ENCODE data around the gene PPP2R5D. TPM values are rescaled to one million over a fixed set of nuclear protein-coding genes. Genes with fewer than 3 reads are reported as not detected.

PPP2R5D gene
- total RNA-seq, 1 experiment from 2014 or later: 94.2 TPM

DNA sequence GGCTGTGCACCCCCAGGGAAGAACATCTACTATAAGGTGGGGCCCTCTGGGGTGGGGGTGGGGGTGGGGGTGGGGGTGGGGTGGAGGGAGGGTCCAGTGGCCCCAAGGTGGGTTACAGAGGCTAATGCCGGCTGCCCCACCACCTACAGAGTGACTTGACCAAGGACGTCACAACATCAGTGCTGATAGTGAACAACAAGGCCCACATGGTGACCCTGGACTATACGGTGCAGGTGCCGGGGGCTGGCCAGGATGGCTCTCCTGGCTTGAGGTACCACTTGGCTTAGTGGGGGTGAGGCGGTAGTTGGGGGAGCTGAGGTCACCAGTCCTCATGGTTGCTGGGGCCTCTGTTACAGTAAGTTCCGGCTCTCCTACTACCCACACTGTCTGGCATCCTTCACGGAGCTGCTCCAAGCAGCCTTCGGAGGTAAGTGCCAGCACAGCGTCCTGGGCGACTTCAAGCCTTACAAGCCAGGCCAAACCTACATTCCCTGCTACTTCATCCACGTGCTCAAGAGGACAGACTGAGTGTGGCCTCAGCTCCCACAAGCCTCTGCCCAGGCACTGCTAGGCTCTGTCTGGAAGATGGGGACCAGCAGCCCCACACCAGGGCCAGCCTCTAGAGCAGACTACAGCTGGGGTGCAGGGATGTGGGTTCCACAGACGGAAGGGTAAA is 21.1 kb upstream of the PPP2R5D start:
- DNase-seq (ENCODE audit: low read depth): no peak

- DNase-seq (ENCODE audit: low read depth): peak; percentile 58
These were observed 20.3 kb upstream of the PPP2R5D start for GRCh38 chr6:42963855-42964605.

- no peak for DNase-seq (ENCODE audit: low read depth)
These were observed 17.8 kb upstream of the PPP2R5D start for GRCh38 chr6:42966571-42966970.

DNA sequence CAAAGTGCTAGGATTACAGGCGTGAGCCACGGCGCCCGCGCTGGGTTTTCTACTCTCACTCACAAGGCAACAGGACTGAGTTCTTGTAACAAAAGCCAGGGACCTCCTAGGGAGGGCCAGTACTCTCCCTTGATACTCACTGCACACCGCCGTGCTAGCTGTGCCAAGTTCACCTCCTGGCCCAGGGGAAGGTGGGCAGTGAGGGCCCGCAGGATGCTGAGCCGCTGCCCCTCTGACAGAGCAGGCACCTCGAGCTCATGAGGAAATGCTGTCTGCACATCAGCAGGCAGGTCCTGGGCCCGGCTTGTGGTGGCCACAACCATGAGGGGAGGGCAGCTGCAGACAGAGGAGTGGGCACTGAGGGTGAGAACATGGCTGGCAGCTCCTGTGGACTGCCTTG is 17.1 kb upstream of the PPP2R5D start:
- no peak for DNase-seq (ENCODE audit: low read depth)

DNA sequence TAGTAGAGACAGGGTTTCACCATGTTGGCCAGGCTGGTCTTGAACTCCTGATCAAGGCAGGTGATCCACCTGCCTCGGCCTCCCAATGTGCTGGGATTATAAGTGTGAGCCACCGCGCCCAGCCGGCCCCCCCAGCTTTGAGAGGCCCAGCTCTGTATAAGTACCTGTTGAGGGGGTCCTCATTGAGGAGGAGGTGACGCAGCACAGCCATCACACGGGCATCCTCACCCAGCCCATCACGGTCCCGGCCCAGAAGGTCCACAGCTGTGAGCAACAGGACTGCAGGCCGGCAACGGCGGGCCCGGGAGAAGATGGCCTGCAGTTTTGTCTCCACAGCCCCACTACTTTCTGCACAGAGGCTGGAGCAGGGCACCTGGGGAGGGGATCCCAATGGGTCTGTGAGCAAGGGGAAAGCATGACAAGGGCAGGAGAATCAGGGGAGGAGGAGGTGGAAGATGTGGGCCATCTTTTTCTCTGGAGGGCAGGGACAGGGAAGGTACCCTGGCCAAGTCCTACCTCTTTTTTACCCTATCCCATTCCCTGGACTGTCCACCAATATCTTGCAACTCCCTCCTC is 16.2 kb upstream of the PPP2R5D start:
- no peak for DNase-seq (ENCODE audit: low read depth)

GRCh38 chr6:42968783-42969182 is 15.6 kb upstream of the PPP2R5D start:
- no peak for DNase-seq (ENCODE audit: low read depth)

DNA sequence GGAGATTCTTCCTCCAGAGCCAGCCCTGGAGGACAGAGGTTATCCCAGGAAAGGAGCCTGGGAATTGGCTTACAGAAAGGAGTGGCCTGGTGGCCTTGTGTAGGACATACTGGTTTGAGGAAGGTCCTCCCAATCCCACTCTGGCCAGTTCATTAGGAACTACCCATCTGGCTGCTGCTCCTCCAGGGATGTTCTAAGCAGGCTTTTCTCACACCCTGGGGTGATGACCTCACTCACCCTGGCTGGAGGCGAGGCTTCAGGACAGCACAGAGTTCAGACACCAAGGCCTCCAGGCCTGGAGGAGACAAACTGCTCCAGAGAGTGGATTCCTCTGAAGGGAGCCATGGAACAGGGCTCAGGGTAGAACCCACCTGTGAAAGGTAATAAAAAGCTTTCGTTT is 14.9 kb upstream of the PPP2R5D start:
- no peak for DNase-seq (ENCODE audit: low read depth)

DNA sequence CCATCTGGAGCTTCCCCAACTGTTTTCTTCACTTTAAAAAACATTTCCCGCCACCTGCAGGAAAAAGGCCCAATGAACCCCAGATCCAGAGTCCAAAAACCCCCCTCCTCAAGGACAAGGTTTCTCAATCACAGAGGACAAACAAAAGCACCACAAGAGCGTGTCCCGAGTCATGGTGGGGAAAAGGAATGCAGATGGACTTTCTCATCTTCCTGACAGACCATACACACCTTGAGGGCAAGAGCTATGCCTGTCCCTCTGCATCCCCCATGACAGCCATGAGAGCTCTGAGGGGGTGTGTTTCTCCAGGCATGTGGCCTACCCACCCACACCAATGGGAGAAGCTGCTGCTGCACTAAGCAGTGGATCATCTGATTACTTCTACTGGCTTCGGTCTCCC is 14.4 kb upstream of the PPP2R5D start:
- DNase-seq (ENCODE audit: low read depth): no peak

DNA sequence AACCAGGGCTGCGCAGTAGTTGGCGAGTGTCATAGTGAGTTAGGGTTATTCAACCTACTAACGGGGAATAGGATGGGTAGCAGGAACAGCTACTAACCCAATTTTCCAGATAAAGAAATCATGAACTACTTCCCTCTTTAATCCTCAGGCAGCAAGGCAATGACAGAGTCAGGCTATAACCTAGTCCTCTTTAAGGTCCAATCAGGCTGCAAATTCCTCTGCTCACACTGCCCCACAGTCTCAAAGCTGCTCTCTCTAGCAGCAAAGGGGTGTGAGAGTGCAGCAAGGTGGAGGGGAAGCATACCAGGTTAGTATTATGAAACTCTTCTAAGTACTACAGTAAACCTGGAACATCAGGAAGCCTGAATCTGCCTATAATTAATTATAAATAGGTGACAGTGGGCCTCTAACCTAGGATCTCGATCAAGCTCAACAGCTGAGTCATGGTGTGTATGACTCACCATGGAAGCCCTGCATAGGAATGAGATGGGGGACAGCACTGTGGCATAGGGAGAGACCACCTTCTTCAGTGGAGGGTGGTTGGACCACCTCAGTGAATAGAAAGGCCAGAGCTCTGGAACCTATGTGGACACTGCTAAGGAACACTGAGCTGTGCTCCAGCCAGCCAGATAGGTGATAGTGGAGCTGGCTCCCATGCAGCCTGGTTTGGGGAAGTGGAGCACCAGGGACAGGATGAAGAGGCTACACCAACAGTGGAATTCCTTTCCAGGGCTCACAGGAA is 13.3 kb upstream of the PPP2R5D start:
- peak; percentile 63 for DNase-seq (ENCODE audit: low read depth)

- no peak for DNase-seq (ENCODE audit: low read depth)
These were observed 12.5 kb upstream of the PPP2R5D start for GRCh38 chr6:42971746-42972327.

- no peak for DNase-seq (ENCODE audit: low read depth)
These were observed 10.4 kb upstream of the PPP2R5D start for GRCh38 chr6:42973926-42974325.

GRCh38 chr6:42974919-42975505 is 9.4 kb upstream of the PPP2R5D start:
- DNase-seq (ENCODE audit: low read depth): no peak

GRCh38 chr6:42978487-42978838 is 5.9 kb upstream of the PPP2R5D start:
- peak; percentile 52 for DNase-seq (ENCODE audit: low read depth)

DNA sequence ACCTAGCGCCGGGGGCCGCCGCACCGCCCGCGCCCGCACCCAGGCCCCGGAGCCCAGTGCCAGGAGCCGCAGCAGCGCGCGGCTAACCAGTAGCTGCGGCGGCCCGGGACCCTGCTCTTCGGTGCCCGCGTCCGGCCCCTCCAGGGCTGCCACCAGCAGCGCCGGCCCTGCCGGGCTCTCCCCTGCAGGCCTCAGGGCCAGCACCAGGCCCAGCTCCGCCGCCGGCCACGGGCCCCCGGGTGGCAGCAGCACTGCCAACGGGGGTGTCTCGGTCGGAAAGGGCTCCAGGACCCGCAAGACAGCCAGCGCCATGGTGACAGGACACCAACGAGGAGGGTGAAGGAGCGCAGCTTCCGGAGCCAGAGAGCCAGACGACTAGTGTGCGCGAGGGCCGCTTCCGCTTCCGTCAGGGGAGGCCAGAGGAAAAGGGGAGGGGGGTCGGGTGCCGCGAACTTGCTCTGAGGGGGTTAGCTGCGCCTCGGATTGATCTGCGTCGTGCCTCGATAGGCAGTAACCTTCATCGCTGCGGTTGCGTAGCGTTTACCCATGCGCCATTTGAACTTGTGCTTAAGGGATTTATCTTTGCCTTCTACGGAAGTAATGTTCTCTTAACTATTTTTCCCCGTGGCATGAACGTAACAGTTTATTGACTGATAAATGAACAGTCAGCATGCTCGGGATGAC is 5.4 kb upstream of the PPP2R5D start, which contains the start of gene PEX6:
PEX6 (minus strand) TSS at position 343 of the 684 bp plus-strand sequence; CDS start at position 312, 31 bp downstream.
- DNase-seq (ENCODE audit: low read depth): peak; percentile 90

DNA sequence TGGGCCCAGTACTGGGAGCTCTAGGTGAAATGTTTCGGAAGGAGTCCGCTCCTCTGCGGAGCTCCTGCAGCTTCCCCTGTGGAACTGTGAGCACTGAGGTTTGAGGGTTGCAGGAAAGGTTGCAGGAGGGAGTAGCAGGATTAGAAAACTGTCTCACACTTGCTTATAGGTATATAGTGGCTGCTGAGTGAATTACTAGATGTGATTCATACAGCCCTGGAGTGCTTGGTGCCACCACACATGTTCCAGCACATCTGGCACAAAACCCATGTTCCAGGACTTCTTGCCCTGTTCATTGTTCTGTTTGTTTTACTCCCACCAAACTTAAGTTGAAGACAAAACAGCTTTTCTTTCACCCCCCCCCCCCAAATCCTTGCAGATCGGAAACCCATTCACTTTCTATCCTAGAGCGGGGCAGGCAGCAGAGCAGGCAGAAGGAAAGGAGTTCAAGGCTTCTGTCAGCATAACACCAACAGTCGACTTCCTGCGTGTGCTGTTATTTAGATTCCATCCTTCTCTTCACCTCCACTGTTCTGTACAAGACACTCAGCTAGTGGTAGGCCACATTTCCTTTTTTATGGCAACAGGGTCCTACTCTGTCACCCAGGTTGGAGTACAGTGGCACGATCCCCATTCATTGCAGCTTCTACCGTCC is 4.7 kb upstream of the PPP2R5D start:
- DNase-seq (ENCODE audit: low read depth): peak; percentile 58

DNA sequence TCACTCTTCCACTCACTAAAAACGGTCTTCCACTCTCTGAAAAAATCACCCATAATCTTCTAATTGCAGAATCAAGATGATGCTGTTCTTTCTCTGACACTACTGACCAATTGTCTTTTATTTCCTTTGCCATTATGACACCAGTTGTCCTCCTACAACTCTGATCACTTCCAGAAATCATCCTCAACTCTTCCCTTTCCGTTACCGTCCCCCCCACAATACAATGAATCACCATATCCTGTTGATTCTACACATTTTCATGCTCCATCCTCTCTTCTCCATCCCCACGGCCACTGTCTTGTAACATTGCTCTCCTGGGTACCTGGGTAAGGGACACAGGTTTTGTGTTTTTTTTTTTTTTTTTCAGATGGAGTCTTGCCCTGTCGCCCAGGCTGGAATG is 2.5 kb upstream of the PPP2R5D start:
- DNase-seq (ENCODE audit: low read depth): no peak

GRCh38 chr6:42984924-42985475 is 630 bp downstream of the PPP2R5D start:
- no peak for DNase-seq (ENCODE audit: low read depth)

DNA sequence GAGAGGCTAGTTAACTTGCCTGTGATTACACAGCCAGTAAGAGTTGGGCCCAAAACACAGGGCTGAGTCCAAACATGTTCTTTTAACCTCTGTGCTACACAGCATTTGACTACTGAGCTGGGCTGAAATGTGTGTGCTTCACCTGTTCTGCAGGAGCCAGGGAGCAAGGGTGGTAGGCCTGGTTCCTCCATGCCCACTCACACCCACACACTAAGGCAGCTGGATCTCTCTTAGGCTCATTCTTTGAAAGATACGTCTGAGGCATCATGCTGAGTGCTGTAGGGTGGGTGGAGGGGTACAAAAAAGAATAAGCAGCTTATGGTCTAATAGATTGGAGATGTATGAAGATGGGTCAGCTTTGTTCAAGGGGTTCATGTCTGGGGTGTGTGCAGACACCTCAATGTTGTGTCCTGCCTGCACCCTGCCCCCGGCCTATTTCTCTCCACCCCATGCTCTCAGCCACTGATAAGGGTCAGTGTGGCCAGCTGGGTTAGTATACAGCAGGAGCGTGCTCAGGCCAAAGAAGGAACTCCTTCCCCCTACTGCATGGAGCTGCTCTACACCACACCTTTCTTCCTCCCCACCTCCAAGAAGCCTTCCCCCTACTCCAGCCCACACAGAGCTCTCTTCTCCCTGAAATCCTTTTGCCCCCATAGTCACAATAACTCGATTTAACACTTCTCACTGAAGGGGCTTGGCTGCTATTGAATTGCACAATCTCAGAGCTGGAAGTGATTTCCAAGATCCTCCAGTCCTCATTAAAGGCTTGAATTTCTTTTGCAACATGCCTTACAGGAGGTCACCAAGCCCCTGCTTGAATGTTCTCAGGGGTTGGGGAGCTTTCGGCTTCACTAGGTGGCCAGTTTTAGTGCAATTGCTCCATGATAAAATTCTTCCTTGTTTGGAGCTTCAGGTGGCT is 3.4 kb downstream of the PPP2R5D start:
- DNase-seq (ENCODE audit: low read depth): no peak

- DNase-seq (ENCODE audit: low read depth): no peak
These were observed 4.2 kb downstream of the PPP2R5D start for GRCh38 chr6:42988486-42989020.
